ENCODE measurements around the gene IL22.
"Not testable (repeated sequence)": the region's sequence is repeated elsewhere in the genome, so short reads cannot be mapped to it uniquely, and the experiment has no call there.

GRCh38 chr12:68209048-68209728, 44.2 kb downstream of the IL22 start:
- TF ChIP-seq, protein P1, sequence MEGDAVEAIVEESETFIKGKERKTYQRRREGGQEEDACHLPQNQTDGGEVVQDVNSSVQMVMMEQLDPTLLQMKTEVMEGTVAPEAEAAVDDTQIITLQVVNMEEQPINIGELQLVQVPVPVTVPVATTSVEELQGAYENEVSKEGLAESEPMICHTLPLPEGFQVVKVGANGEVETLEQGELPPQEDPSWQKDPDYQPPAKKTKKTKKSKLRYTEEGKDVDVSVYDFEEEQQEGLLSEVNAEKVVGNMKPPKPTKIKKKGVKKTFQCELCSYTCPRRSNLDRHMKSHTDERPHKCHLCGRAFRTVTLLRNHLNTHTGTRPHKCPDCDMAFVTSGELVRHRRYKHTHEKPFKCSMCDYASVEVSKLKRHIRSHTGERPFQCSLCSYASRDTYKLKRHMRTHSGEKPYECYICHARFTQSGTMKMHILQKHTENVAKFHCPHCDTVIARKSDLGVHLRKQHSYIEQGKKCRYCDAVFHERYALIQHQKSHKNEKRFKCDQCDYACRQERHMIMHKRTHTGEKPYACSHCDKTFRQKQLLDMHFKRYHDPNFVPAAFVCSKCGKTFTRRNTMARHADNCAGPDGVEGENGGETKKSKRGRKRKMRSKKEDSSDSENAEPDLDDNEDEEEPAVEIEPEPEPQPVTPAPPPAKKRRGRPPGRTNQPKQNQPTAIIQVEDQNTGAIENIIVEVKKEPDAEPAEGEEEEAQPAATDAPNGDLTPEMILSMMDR (IDR thresholded peaks at IDR 0.05) = not testable (repeated sequence)
- not testable (repeated sequence) for TF ChIP-seq POLR2A (IDR thresholded peaks at IDR 0.05)

Data from prostate gland (tissue), 2 donors.